Measurements from ENCODE around the gene IKZF2.

DNA sequence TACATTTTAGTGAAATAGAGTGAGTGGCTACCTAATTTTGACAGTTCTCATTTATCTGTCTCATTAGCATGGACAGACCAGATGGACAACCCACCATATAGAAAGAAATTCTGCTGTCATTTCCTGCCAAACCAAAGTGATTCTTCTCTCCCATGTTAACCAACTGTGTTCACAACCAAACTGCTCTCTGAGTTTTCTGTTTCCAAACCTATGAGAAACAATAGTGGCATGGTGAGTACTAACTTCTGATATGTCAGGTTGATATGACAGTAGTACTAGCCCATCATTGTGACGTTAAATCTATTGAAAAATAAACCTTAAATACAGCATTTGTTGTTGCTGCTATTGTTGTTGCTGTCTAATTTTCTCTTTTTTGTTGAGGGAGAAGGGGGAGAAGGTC lies 72.7 kb downstream of the IKZF2 start:
- TF ChIP-seq, protein P1, sequence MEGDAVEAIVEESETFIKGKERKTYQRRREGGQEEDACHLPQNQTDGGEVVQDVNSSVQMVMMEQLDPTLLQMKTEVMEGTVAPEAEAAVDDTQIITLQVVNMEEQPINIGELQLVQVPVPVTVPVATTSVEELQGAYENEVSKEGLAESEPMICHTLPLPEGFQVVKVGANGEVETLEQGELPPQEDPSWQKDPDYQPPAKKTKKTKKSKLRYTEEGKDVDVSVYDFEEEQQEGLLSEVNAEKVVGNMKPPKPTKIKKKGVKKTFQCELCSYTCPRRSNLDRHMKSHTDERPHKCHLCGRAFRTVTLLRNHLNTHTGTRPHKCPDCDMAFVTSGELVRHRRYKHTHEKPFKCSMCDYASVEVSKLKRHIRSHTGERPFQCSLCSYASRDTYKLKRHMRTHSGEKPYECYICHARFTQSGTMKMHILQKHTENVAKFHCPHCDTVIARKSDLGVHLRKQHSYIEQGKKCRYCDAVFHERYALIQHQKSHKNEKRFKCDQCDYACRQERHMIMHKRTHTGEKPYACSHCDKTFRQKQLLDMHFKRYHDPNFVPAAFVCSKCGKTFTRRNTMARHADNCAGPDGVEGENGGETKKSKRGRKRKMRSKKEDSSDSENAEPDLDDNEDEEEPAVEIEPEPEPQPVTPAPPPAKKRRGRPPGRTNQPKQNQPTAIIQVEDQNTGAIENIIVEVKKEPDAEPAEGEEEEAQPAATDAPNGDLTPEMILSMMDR (IDR thresholded peaks at IDR 0.05), result no peak
- TF ChIP-seq REST (IDR thresholded peaks at IDR 0.05; ENCODE audit: insufficient read depth in 1 of 2, low read depth in 2 of 2, low read length in 1 of 2), result no peak
- no peak for TF ChIP-seq POLR2AphosphoS5 (IDR thresholded peaks at IDR 0.05; ENCODE audit: low read depth, low read length)
- no peak for TF ChIP-seq TCF7L2 (IDR thresholded peaks at IDR 0.05; ENCODE audit: low read depth, low read length)
- no peak for TF ChIP-seq SIN3A (IDR thresholded peaks at IDR 0.05; ENCODE audit: borderline replicate concordance, insufficient read depth, low read depth, low read length)
